OCI-LY3 (cell line): ENCODE measurements around the gene POU2F1.

Experiments
- CTCF ChIP-seq: fragments of 200-600, 300-600 bp; sonication (generic); IDR thresholded peaks from 2 replicates; pipeline ENCODE4 v1.5.1; 2014; ENCODE audit warnings: antibody characterized with exemption, low read length, low read depth
- EZH2phosphoT487 ChIP-seq: fragments of 200-600 bp; shearing (Covaris generic); IDR thresholded peaks from 2 replicates; pipeline ENCODE4 v1.6.1; 2018; ENCODE audit warnings: antibody characterized with exemption, mixed run types, low read depth

- TF ChIP-seq CTCF = no peak
- no peak for TF ChIP-seq EZH2phosphoT487
Measured at GRCh38 chr1:167344615-167345385, 124.1 kb downstream of the POU2F1 start.
